GM18519 (cell line): ENCODE results near the gene IRF6.

Experiments
- ATAC-seq: cut with Tn5 transposase; IDR thresholded peaks from one replicate; pipeline ENCODE4 v1.9.1; 2021; ENCODE audit warnings: mild to moderate bottlenecking, moderate library complexity; ENCODE audit not compliant: unreplicated experiment, low FRiP score

IRF6 gene

DNA sequence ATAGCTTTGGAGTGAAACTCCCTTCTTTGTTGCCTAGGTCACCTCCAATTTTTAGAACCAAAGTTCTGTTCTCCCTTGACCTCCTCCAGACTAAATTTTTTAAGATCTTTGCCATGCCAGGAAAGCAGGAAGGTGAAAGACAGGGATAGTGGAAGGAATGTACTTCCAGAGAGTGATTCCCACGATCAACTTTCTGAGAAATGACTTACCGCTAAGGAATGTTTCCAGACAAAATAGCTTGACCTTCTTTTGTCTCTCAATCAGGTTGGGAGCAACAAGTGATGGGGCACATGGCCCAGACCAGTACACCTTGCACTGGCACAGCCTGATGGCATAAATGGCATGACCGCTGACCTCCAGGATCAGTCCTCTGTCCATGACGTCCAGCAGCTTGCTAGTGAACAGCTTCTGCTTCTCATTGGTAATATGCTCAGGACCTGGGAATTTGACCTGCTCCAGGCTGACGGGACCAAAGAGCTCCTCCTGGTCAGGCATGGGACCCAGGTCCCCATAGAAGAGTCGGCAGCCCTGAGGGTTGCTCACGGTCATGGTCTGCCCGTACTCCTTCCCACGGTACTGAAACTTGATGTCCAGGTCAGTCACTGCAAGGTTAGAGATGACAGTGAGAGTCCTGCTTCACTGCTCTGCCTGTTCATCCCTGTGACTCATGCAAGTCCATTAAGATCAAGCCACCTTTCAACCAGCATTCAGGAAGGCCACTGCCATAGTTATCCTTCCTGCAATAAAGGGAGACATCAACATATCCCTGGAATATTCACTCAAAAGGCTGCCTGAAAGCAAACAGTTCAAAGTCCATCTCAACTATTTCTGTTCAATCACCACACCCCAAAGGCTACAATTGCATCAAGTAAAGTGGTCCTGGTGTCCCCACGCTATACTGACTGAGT lies 15.4 kb downstream of the IRF6 start:
- ATAC-seq: no peak

- no peak for ATAC-seq
These were observed 16.7 kb downstream of the IRF6 start for GRCh38 chr1:209789245-209789644.

DNA sequence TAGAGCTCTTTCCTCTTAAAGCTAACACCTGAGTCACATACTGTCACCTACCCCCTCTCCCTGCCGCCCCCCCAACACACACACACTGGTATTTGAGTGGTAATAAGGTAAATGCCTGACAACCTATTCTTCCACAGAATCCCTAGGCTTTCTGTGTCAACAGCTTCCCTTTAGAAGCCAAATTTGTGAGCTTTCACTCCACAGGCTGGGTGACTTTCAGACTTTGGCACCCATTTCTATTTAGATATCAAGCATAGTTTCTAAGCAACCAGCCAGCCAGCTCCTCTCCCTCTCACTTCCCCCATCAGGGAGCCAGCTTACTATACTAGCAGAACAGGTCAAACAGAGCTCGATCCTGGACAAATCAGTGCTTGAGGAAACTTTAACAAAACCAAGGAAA lies 18.4 kb downstream of the IRF6 start:
- no peak for ATAC-seq

- no peak for ATAC-seq
These were observed 19.8 kb downstream of the IRF6 start for GRCh38 chr1:209786146-209786545.

GRCh38 chr1:209785592-209785991 lies 20.4 kb downstream of the IRF6 start:
- ATAC-seq: no peak

GRCh38 chr1:209784265-209785169 lies 21.4 kb downstream of the IRF6 start, which contains the start of gene C1orf74:
Gene C1orf74, minus strand, starts transcription at chr1:209784559. Its CDS starts 925 bp downstream, at chr1:209783634.
- peak; percentile 95 for ATAC-seq

GRCh38 chr1:209783386-209783785 lies 22.6 kb downstream of the IRF6 start:
- no peak for ATAC-seq

DNA sequence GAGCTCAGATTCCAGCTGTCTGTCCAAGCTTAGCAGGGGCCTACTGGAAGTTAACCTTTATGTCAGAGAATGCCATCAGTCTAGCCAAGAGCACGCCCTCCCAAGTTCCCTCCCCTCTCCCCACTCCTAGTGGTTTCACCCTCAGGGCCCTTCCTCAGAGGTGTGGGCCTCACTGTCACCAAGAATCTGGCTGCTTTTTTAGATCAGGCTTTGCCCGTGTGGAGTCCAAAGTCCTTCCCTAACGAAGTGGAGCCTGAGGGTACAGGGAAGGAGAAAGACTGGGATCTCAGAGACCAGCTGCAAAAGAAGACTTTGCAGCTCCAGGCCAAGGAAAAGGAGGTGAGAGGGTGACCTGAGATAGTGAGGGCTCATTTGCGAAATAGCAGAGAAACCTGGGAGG lies 25.7 kb downstream of the IRF6 start:
- no peak for ATAC-seq

DNA sequence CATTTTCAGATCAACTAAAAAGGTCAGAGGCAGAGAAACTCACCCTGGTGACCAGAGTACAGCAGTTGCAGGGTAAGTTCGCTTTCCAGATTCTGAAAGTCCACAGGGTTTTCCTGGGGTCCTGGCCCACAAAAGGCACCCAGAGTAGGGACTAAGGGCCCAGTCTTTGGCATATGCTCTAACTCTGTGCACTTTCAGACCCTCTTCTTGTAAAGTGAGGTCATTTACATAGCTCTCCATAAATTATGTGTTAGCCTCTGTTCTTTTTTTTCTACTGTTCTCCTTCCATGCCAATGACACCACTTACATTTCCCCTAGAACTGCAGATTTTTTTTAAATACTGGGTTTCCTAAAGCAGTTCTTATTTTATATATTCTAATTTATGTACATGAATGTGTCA lies 27.8 kb downstream of the IRF6 start:
- no peak for ATAC-seq

DNA sequence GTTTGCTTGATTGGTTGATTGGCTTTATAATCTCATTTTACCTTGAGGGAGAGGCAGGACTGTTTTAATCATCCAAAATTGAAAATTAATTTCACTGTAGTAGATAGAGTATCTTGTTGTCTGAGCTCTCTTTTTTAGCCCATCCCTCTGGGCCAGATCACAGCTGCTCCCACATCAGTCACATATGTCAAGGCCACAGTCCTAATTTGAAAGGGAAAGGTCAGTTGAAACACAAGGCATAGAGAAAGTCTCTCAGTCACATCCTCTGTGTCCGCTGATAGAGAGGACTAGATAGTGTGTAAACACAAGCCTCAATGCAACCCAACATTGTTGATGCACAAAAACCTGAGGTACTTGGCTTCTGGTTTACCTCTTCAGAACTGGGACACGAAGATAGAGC lies 28.4 kb downstream of the IRF6 start:
- ATAC-seq: no peak

- ATAC-seq: no peak
These were observed 30.3 kb downstream of the IRF6 start for GRCh38 chr1:209775678-209776077.

GRCh38 chr1:209774592-209774991 lies 31.4 kb downstream of the IRF6 start:
- ATAC-seq: peak; percentile 72

GRCh38 chr1:209772126-209772525 lies 33.8 kb downstream of the IRF6 start:
- no peak for ATAC-seq

DNA sequence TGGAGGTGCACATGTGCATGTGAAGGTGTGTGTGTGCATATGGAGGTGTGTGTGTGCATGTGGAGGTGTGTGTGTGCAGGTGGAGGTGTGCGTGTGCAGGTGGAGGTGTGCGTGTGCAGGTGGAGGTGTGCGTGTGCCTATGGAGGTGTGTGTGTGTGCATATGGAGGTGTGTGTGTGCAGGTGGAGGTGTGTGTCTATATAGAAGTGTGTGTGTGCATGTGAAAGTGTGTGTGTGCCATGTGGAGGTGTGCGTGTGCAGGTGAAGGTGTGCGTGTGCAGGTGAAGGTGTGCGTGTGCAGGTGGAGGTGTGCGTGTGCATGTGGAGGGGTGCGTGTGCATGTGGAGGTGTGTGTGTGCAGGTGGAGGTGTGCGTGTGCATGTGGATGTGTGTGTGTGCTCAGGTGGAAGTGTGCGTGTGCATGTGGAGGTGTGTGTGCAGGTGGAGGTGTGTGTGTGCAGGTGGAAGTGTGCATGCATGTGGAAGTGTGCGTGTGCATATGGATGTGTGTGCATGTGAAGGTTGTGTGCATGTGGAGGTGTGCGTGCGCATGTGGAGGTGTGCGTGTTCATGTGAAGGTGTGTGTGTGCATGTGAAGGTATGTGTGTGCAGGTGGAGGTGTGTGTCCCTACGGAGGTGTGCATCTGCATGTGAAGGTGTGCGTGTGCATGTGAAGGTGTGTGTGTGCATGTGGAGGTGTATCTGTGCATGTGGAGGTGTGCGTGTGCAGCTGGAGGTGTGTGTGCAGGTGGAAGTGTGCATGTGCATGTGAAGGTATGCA lies 35.1 kb downstream of the IRF6 start:
- ATAC-seq: no peak

GRCh38 chr1:209769971-209770370 lies 36.0 kb downstream of the IRF6 start:
- ATAC-seq: no peak

DNA sequence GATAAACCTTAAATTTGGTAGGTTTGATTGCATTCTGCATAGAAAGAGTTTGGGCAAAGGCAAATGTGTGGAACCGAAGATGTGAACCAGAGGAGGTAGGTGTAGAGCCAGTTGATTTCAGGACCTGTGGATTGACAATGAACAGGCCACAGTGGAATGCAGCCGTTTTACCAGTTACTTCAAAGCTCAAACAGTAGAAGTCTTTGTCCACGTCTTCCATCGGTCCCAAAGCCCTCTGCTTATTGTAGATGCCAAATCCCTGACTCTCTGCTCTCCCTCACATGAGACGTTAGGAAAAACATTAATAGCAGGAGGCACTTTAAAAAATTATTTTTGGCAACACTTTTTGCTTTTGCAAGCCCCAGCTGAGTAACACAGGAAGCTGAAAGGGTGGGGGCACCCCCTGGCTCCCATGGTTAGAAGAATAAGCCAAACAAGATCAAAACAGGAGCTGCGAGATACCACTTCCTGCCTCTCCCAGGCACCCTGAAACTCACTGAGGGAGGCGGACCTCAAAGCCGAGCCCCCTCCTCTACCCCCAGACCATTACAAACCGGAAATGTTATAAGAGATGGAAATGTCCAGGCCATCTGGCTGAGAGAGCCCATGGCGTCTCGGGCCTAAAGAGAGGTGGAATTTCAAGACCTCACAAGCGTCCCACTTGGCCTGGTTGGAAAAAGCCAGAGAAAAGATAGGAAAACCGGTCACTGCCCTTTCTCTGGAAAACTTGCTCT lies 36.6 kb downstream of the IRF6 start:
- peak; percentile 60 for ATAC-seq

DNA sequence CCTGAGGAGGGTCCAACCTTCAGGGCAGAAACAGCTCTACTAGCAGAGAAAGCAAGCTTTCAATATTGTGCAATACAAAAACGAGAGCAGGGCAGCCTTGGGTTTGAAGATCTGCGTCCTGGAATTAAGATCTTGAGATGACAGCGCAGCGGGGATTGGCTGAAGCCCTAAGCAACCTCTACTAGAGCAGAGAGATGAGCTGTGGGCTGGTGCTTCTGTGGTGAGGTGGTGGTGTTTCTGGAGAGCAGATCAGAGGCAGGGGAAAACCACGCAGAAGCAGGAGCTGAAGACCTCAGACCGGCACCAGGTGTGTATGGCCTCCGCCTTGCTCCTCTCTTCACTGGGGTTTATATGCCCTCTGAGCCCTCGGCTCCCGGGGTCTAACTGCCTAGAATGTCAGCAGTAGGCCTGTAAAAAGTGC lies 37.6 kb downstream of the IRF6 start:
- peak; percentile 86 for ATAC-seq

DNA sequence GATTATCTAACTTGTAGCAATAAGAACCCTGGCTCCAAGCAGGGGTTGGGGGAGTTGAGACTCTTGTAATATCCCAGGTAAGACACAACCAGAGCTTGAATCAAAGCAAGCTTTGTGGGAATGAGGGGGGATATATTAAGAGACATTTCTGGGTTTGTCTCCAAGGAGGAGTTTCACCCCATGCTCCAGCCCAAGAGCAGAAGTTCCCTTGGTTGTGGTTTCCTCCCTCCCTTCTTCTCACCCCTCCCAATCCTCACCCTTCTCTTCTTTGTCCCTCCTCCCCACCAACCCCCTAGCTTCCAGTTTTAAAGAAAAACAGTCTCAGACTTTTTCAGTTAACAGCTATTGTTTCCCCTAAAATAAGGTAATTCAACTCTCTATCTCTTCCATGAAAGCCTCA lies 38.2 kb downstream of the IRF6 start:
- ATAC-seq: no peak

DNA sequence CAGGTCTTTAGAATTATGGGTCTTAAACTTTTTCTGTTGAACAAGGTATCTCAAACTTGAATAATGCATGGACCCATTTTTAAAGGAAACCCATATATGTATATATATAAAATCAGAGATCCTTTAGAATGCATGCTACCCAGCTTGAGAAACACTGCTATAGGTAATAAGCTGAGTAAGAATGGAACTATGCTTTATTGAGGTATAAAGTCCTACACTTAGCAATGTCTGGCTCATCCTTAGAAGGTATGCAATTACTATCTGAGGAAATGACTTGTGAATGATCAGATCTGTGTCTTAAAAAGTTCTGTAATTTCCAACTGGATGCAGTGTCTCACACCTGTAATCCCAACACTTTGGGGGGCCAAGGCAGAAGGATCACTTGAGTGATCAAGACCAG lies 38.8 kb downstream of the IRF6 start:
- ATAC-seq: no peak

DNA sequence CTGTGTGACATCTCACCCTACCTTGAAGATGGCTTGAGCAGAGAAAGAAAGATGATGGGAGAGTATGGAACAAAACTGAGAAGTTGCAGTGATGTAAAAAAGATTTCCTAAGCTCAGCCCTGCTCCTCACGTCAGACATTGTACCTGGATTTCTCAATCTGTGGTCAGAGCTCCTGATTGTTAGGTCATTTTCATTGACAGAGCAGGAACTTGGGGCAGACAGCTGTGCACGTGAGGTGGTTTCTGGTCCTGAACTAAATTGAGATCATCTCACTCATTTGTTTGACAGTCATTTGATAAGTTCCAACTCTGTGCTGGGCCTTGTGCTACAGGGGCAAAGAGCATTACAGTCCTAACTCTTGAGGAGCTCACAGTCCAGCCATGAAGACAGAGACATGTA lies 39.9 kb downstream of the IRF6 start:
- ATAC-seq: no peak
